ENCODE measurements around the gene SARDH. TPM values are rescaled to one million over a fixed set of nuclear protein-coding genes. Genes with fewer than 3 reads are reported as not detected.

The SARDH gene
- polyA plus RNA-seq, 3 donors: not detected

GRCh38 chr9:133785753-133786370, 47.7 kb upstream of the SARDH start:
- H3K9ac ChIP-seq (ENCODE audit: insufficient read depth, low read length, poor library complexity, severe bottlenecking): no peak overlapping the region
- H3K4me1 ChIP-seq (ENCODE audit: control insufficient read depth in 1 of 2, insufficient read depth in 2 of 2, low read length in 2 of 2): peaks cover 55 to 71% of the 10 kb centered on the region in 2 donors
- peak overlapping the region in 1 of 3 experiments; percentile 69 for H3K4me3 ChIP-seq (replicated peaks in 1 of 3; ENCODE audit: low read depth in 2 of 3, low read length in 3 of 3)
- TF ChIP-seq CTCF (IDR thresholded peaks at IDR 0.05): no peak
- H3K4me1 Mint-ChIP-seq: peaks cover 71% of the 10 kb centered on the region
- H2AFZ ChIP-seq (ENCODE audit: insufficient read depth, low read depth, low read length, poor library complexity, severe bottlenecking): no peak overlapping the region
- 76% methylated on average over 15 of the region's 16 CpGs for WGBS (ENCODE audit: insufficient coverage)
- no peaks in the 10 kb centered on the region for H3K27me3 ChIP-seq (ENCODE audit: control insufficient read depth in 2 of 2, insufficient read depth in 2 of 2, low read length in 2 of 2)
- H3K27me3 Mint-ChIP-seq (ENCODE audit: low read depth in 3 of 3): peaks cover 2 to 7% (median 5%) of the 10 kb centered on the region in 3 donors
- H3K79me2 ChIP-seq (ENCODE audit: insufficient read depth, low read length): no peaks in the 10 kb centered on the region
- H3K27ac Mint-ChIP-seq: peak overlapping the region in 6 of 7 donors; percentile 35 to 95 (median 87)
- H3K27ac ChIP-seq (ENCODE audit: low read depth in 1 of 2, low read length in 2 of 2): peak overlapping the region in 1 of 2 donors; percentile 84
- peak overlapping the region; percentile 64 to 85 for H3K4me3 Mint-ChIP-seq
- peaks cover 42 to 59% of the 10 kb centered on the region in 2 donors for H3K36me3 Mint-ChIP-seq
- peaks cover 7 to 37% of the 10 kb centered on the region in 2 donors for H3K36me3 ChIP-seq (replicated peaks in 1 of 2; ENCODE audit: control insufficient read depth in 1 of 2, insufficient read depth in 2 of 2, low read length in 2 of 2)
- no peaks in the 10 kb centered on the region for H3K9me3 ChIP-seq (replicated peaks in 1 of 2; ENCODE audit: control insufficient read depth in 1 of 2, insufficient read depth in 1 of 2, low read length in 2 of 2)
- intact Hi-C loops (cut with micrococcal nuclease): no loop called here
- DNase-seq: no peak
- H4K20me1 ChIP-seq (ENCODE audit: insufficient read depth, low read length): no peaks in the 10 kb centered on the region
- H3K4me2 ChIP-seq (replicated peaks; ENCODE audit: extremely low read depth, low read length, poor library complexity, severe bottlenecking): peak overlapping the region; percentile 81
- peaks cover 0 to 3% (median 0%) of the 10 kb centered on the region in 7 donors for H3K9me3 Mint-ChIP-seq

GRCh38 chr9:133784731-133785561, 46.8 kb upstream of the SARDH start:
- peak overlapping the region in 2 of 7 donors; percentile 3 to 21 for H3K27ac Mint-ChIP-seq
- peaks cover 64% of the 10 kb centered on the region for H3K4me1 Mint-ChIP-seq

More at GRCh38 chr9:133784731-133785561, 46.8 kb upstream of the SARDH start:
- Histone ChIP-seq H3K4me3 (replicated peaks in 1 of 3; ENCODE audit: low read depth in 2 of 3, low read length in 3 of 3) (peak overlapping the region in 1 of 3 experiments; percentile 69), H3K4me1 (ENCODE audit: control insufficient read depth in 1 of 2, insufficient read depth in 2 of 2, low read length in 2 of 2) (peaks cover 54 to 64% of the 10 kb centered on the region in 2 donors), H3K27me3 (ENCODE audit: control insufficient read depth in 2 of 2, insufficient read depth in 2 of 2, low read length in 2 of 2) (no peaks in the 10 kb centered on the region), H3K4me2 (replicated peaks; ENCODE audit: extremely low read depth, low read length, poor library complexity, severe bottlenecking) (peak overlapping the region; percentile 81), H4K20me1 (ENCODE audit: insufficient read depth, low read length) (no peaks in the 10 kb centered on the region), H3K9me3 (replicated peaks in 1 of 2; ENCODE audit: control insufficient read depth in 1 of 2, insufficient read depth in 1 of 2, low read length in 2 of 2) (no peaks in the 10 kb centered on the region), H3K79me2 (ENCODE audit: insufficient read depth, low read length) (no peaks in the 10 kb centered on the region), H2AFZ (ENCODE audit: insufficient read depth, low read depth, low read length, poor library complexity, severe bottlenecking) (no peak overlapping the region), H3K36me3 (replicated peaks in 1 of 2; ENCODE audit: control insufficient read depth in 1 of 2, insufficient read depth in 2 of 2, low read length in 2 of 2) (peaks cover 6 to 41% of the 10 kb centered on the region in 2 donors), H3K9ac (ENCODE audit: insufficient read depth, low read length, poor library complexity, severe bottlenecking) (no peak overlapping the region), H3K27ac (ENCODE audit: low read depth in 1 of 2, low read length in 2 of 2) (no peak overlapping the region)
- Mint-ChIP-seq H3K9me3 (peaks cover 0 to 3% (median 0%) of the 10 kb centered on the region in 7 donors), H3K36me3 (peaks cover 39 to 57% of the 10 kb centered on the region in 2 donors), H3K4me3 (no peak overlapping the region), H3K27me3 (ENCODE audit: low read depth in 3 of 3) (peaks cover 2 to 5% (median 4%) of the 10 kb centered on the region in 3 donors)
- no peak for TF ChIP-seq CTCF (IDR thresholded peaks at IDR 0.05)
- no peak for DNase-seq
- intact Hi-C loops (cut with micrococcal nuclease): loop anchor here in 1 of 2 donors (5.0 kb wide), 1 partner anchor 312 kb away; no protein-coding TSS in a partner anchor
- 88% methylated on average over 22 of the region's 25 CpGs for WGBS (ENCODE audit: insufficient coverage)
